Kidney (tissue), 14 donors: ENCODE measurements around the gene PDLIM7. TPM values are rescaled to one million over a fixed set of nuclear protein-coding genes. Genes with fewer than 3 reads are reported as not detected.

Experiments
- DNase-seq, 5 donors: peaks; one replicate each; pipeline ENCODE4 v3.0.0-alpha.2; 2013 to 2020
- FAIRE-seq: peaks from 2 replicates; lab custom pipeline; 2012; peaks lifted over from hg19 to GRCh38; lab: Jason Lieb, UNC
- H3K27ac ChIP-seq, 2 donors: one replicate each; pipeline ENCODE4 v1.7.0; 2013; ENCODE audit warnings: low read depth in 2 of 2, low read length in 2 of 2, inconsistent platforms in 1 of 2
- H3K27me3 ChIP-seq: one replicate; pipeline ENCODE4 v1.7.1; 2013; ENCODE audit warnings: low read length, inconsistent platforms; ENCODE audit not compliant: control insufficient read depth, insufficient read depth
- H3K36me3 ChIP-seq, 3 donors: one replicate each; pipeline versions ENCODE4 v1.7.0 to v1.7.1; 2013; ENCODE audit warnings: low read length in 3 of 3, control low read depth in 1 of 3, inconsistent platforms in 1 of 3; ENCODE audit not compliant: insufficient read depth in 3 of 3, control insufficient read depth in 2 of 3
- H3K4me1 ChIP-seq, 3 donors: one replicate each; pipeline versions ENCODE4 v1.7.0 to v1.7.1; 2013; ENCODE audit warnings: low read length in 3 of 3, inconsistent platforms in 1 of 3, low read depth in 1 of 3; ENCODE audit not compliant: control insufficient read depth in 2 of 3, insufficient read depth in 2 of 3
- H3K4me3 ChIP-seq, 3 donors: one replicate each; pipeline versions ENCODE4 v1.7.0 to v1.8.1; 2013; ENCODE audit warnings: low read length in 3 of 3, control low read depth in 1 of 3, inconsistent platforms in 1 of 3
- H3K9ac ChIP-seq, 3 donors: one replicate each; pipeline versions ENCODE4 v1.7.0 to v1.7.1; 2013; ENCODE audit warnings: low read length in 3 of 3, control low read depth in 1 of 3, inconsistent platforms in 1 of 3
- H3K9me3 ChIP-seq, 3 donors: one replicate each; pipeline versions ENCODE4 v1.7.0 to v1.7.1; 2013; ENCODE audit warnings: low read length in 3 of 3, control low read depth in 1 of 3, inconsistent platforms in 1 of 3; ENCODE audit not compliant: control insufficient read depth in 2 of 3, insufficient read depth in 1 of 3
- CTCF ChIP-seq: IDR thresholded peaks from 3 replicates; pipeline ENCODE4 v1.5.1; 2012; ENCODE audit warnings: mild to moderate bottlenecking, moderate library complexity, borderline replicate concordance; ENCODE audit not compliant: insufficient read depth; ENCODE audit errors: extremely low read depth
- intact Hi-C: fragments of 100-400 bp; cut with DNase I; formaldehyde crosslinking; loops from one replicate; pipeline ENCODE4 v1.11.1; 2022
- polyA plus RNA-seq: library from polyadenylated mRNA; stranded (reverse); fragments of 350-450 nt; fragmentation: Illumina TruSeq; extraction: RNeasy Lipid Tissue Mini Kit (QIAGEN cat#74804); gene quantifications from one replicate; pipeline ENCODE4 v1.2.3, GENCODE V29; 2014; ENCODE audit warnings: low read depth, low replicate concordance; ENCODE audit not compliant: insufficient read depth
- total RNA-seq: library from RNA; stranded (reverse); fragmentation: NEBNext Ultra II Directional; extraction: Animal tissue kit (Norgen Biotek cat#: 25700); gene quantifications from one replicate; pipeline ENCODE4 v1.2.1, GENCODE V29; 2021
- donor health status: control.
- donor health status: control.
- donor health status: control.
- donor health status: control.
- donor health status: control.
- donor health status: DM: yes; HTN: yes; CAD: no.
- donor health status: Normal renal cell carcinoma (clear cell type).

Gene PDLIM7
- total and polyA plus RNA-seq, 2 donors from 2014 or later, result 46.4 to 89.7 TPM

- intact Hi-C loops, result no loop called here
- no peak overlapping the region for H3K9ac ChIP-seq
These were observed 42.0 kb upstream of the PDLIM7 start for GRCh38 chr5:177539411-177539810.

DNA sequence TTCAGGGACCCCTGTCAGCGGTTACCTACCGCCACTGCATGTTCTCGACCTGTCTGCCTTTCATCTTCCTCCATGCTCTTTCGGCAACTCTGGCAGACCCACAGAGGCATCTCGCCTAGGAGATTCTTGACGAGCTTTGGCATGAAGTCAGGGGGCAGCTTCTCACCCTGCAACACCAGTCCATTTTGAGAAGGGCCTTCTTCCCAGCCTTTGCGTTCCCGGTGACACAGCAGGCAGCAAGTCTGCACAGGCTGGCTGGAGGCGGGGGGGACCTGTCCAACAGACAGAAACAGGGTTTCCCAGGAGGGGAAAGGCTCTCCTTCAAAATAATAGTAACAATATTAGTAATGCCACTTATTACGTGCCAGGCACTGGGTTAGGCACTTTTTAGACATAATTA is 41.5 kb upstream of the PDLIM7 start:
- intact Hi-C loops, result no loop called here
- Histone ChIP-seq H3K9ac (no peak overlapping the region), H3K9me3 (no peaks in the 10 kb centered on the region), H3K4me1 (peaks cover 0 to 12% (median 0%) of the 10 kb centered on the region in 3 donors), H3K4me3 (no peak overlapping the region), H3K36me3 (peaks cover 0 to 13% (median 11%) of the 10 kb centered on the region in 3 donors), H3K27ac (no peak overlapping the region), H3K27me3 (no peaks in the 10 kb centered on the region)
- FAIRE-seq (no peak), DNase-seq (no peak)
- TF ChIP-seq CTCF, result no peak

More at GRCh38 chr5:177539411-177539810, 42.0 kb upstream of the PDLIM7 start:
- Histone ChIP-seq H3K9me3 (no peaks in the 10 kb centered on the region), H3K27ac (no peak overlapping the region), H3K27me3 (no peaks in the 10 kb centered on the region), H3K4me1 (peaks cover 0 to 12% (median 0%) of the 10 kb centered on the region in 3 donors), H3K36me3 (peaks cover 0 to 13% (median 11%) of the 10 kb centered on the region in 3 donors), H3K4me3 (no peak overlapping the region)
- no peak for DNase-seq
- FAIRE-seq, result no peak
- no peak for TF ChIP-seq CTCF

DNA sequence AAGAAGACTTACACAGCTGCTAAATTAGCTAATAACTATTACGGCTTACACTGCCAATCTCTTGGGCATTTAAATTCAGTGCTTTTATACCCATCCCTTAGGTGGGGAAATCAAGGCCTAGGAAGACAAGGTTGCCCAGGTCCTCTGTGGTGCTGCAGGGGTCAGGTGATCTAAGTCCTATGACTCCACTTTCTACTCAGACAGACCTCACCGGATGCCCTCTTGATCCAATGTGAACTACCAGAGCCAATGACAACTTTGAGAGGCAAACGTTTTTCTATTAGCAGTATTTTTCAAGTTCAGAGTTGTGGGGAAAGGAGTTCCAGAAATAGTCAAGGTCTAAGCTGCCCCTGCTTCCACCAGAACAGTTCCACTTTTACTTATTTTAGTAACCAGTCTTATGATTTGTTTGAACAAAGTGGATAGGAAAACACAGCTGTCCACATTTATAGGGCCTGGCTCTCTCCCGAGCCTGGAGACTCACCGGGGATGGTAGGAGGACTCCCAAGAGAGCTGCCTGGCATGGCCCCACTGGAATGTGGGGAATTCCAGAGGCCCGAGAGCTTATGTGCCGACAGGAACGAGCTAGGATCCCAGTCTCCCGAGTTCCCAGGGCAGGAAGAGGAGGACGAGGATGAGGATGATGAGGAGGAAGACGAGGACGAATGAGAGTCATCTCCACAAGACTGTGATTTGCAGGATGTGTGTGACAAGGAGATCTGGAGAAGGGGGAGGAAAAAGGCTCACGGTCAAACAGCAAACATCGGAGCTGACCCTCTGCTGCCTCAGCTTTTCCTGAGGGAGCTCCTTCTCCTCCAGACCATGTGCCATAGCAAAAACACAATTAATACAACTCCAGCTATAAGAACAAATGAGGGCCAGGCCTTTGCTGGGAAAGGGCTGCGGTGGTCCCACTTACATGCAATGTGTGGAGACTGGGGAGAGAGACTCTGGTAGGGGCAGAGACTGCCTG is 40.3 kb upstream of the PDLIM7 start:
- H3K27ac ChIP-seq, result peak overlapping the region in 1 of 2 donors; percentile 18
- TF ChIP-seq CTCF, result no peak
- peaks cover 0 to 12% (median 0%) of the 10 kb centered on the region in 3 donors for H3K4me1 ChIP-seq
- intact Hi-C loops, result no loop called here
- FAIRE-seq (no peak), DNase-seq (no peak)
- no peak overlapping the region for H3K4me3 ChIP-seq
- no peak overlapping the region for H3K9ac ChIP-seq
- H3K36me3 ChIP-seq, result peaks cover 0 to 18% (median 11%) of the 10 kb centered on the region in 3 donors
- H3K27me3 ChIP-seq, result no peaks in the 10 kb centered on the region
- no peaks in the 10 kb centered on the region for H3K9me3 ChIP-seq
